Stimulated activated CD4-positive, alpha-beta T cell treated with anti-CD3 and anti-CD28 coated beads, Interleukin-15, amount 100 ng/mL, for 1 hour (primary cell): ENCODE measurements around the gene BZW1.

Source experiments
- DNase-seq, 2 donors: peaks; one replicate each; pipeline ENCODE4 v3.0.0-alpha.2; 2020; ENCODE audit warnings: low read depth in 1 of 2, low spot score in 1 of 2

The BZW1 gene

DNA sequence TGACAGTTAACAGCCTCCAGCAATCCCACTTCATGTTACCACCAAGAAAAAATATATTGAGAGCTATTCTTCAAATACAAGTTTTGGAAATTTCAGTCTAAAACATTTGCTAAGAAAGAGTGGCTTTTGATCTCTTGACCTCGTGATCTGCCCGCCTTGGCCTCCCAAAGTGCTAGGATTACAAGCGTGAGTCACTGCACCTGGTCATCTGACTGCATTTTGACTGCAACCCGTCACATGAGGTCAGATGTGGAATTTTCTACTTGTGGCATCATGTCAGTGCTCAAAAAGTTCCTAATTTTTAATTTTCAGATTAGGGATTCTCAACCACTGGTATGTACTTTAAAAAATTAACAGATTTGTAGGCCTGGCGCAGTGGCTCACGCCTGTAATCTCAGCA lies 61.9 kb downstream of the BZW1 start:
- no peak for DNase-seq
